GM18867 (cell line): ENCODE data around the gene FAAH2.
A peak's percentile ranks its signal among the peaks of the same experiment; 100 is the strongest.
"Not testable (repeated sequence)": the region's sequence is repeated elsewhere in the genome, so short reads cannot be mapped to it uniquely, and the experiment has no call there.

ENCODE experiments used
- ATAC-seq: cut with Tn5 transposase; IDR thresholded peaks from one replicate; pipeline ENCODE4 v1.9.1; 2021; ENCODE audit warnings: mild to moderate bottlenecking, moderate library complexity; ENCODE audit not compliant: unreplicated experiment

FAAH2 gene

GRCh38 chrX:57286507-57287251 is at the start of gene FAAH2:
Gene FAAH2, plus strand, starts transcription at chrX:57286706. Its CDS starts 120 bp downstream, at chrX:57286826.
- ATAC-seq, result peak; percentile 88

- ATAC-seq, result no peak
These were observed 44.5 kb upstream of the FAAH2 start for GRCh38 chrX:57241967-57242366.

GRCh38 chrX:57251965-57252364 is 34.5 kb upstream of the FAAH2 start:
- no peak for ATAC-seq

GRCh38 chrX:57265126-57265525 is 21.4 kb upstream of the FAAH2 start:
- ATAC-seq, result no peak

GRCh38 chrX:57266275-57266674 is 20.2 kb upstream of the FAAH2 start:
- no peak for ATAC-seq

- ATAC-seq, result no peak
These were observed 19.6 kb upstream of the FAAH2 start for GRCh38 chrX:57266871-57267270.

GRCh38 chrX:57267308-57267707 is 19.2 kb upstream of the FAAH2 start:
- no peak for ATAC-seq

GRCh38 chrX:57270980-57271379 is 15.5 kb upstream of the FAAH2 start:
- ATAC-seq, result no peak

- ATAC-seq, result no peak
These were observed 3.9 kb upstream of the FAAH2 start for GRCh38 chrX:57282568-57282967.

GRCh38 chrX:57285001-57285400 is 1.5 kb upstream of the FAAH2 start:
- ATAC-seq, result no peak

- ATAC-seq, result no peak
These were observed 2.6 kb downstream of the FAAH2 start for GRCh38 chrX:57289089-57289488.

GRCh38 chrX:57294961-57295360 is 8.5 kb downstream of the FAAH2 start:
- no peak for ATAC-seq

GRCh38 chrX:57295679-57296078 is 9.2 kb downstream of the FAAH2 start:
- not testable (repeated sequence) for ATAC-seq

GRCh38 chrX:57313583-57314215 is 27.2 kb downstream of the FAAH2 start:
- no peak for ATAC-seq

GRCh38 chrX:57329008-57329407 is 42.5 kb downstream of the FAAH2 start:
- ATAC-seq, result no peak

GRCh38 chrX:57335790-57336189 is 49.3 kb downstream of the FAAH2 start:
- ATAC-seq, result not testable (repeated sequence)

- ATAC-seq, result no peak
These were observed 67.1 kb downstream of the FAAH2 start for GRCh38 chrX:57353472-57354132.

- ATAC-seq, result no peak
These were observed 77.6 kb downstream of the FAAH2 start for GRCh38 chrX:57364145-57364544.

- no peak for ATAC-seq
These were observed 79.9 kb downstream of the FAAH2 start for GRCh38 chrX:57366430-57366829.

- ATAC-seq, result no peak
These were observed 81.1 kb downstream of the FAAH2 start for GRCh38 chrX:57367649-57368048.

- ATAC-seq, result no peak
These were observed 81.7 kb downstream of the FAAH2 start for GRCh38 chrX:57368158-57368557.

- no peak for ATAC-seq
These were observed 92.8 kb downstream of the FAAH2 start for GRCh38 chrX:57379296-57379695.
